ENCODE measurements around the gene CPNE2. TPM values are rescaled to one million over a fixed set of nuclear protein-coding genes. Genes with fewer than 3 reads are reported as not detected.

The CPNE2 gene
- total RNA-seq = 6.3 and 6.4 TPM in 2 replicates

- H3K36me3 Mint-ChIP-seq (ENCODE audit: low read depth) = no peaks in the 10 kb centered on the region
- H3K27ac Mint-ChIP-seq = peak within 1 kb of the TSS; percentile 73
- no peaks in the 10 kb centered on the region for H3K9me3 Mint-ChIP-seq
- peak within 1 kb of the TSS; percentile 84 for H3K4me3 Mint-ChIP-seq
- H3K27me3 Mint-ChIP-seq = peaks cover 24% of the 10 kb centered on the region
- DNase-seq = no peak
- intact Hi-C loops (cut with micrococcal nuclease) = loop anchor here (5.0 kb wide), 1 partner anchor 35 kb away; no protein-coding TSS in a partner anchor
- peaks cover 9% of the 10 kb centered on the region for H3K4me1 Mint-ChIP-seq
Measured at GRCh38 chr16:57091975-57092785, at the start of gene CPNE2. Gene CPNE2 (plus strand): TSS chr16:57092583. CDS start chr16:57110743, 18,160 bp downstream.

- H3K27me3 Mint-ChIP-seq = no peaks in the 10 kb centered on the region
- peaks cover 59% of the 10 kb centered on the region for H3K4me1 Mint-ChIP-seq
- H3K27ac Mint-ChIP-seq = peak overlapping the region; percentile 97
- H3K9me3 Mint-ChIP-seq = no peaks in the 10 kb centered on the region
- peak overlapping the region; percentile 8 for H3K4me3 Mint-ChIP-seq
- no peak for DNase-seq
- intact Hi-C loops (cut with micrococcal nuclease) = loop anchor here (2.0 kb wide), 1 partner anchor 98 kb away; no protein-coding TSS in a partner anchor
- peaks cover 71% of the 10 kb centered on the region for H3K36me3 Mint-ChIP-seq (ENCODE audit: low read depth)
Measured at GRCh38 chr16:57043248-57043647, 49.1 kb upstream of the CPNE2 start.

DNA sequence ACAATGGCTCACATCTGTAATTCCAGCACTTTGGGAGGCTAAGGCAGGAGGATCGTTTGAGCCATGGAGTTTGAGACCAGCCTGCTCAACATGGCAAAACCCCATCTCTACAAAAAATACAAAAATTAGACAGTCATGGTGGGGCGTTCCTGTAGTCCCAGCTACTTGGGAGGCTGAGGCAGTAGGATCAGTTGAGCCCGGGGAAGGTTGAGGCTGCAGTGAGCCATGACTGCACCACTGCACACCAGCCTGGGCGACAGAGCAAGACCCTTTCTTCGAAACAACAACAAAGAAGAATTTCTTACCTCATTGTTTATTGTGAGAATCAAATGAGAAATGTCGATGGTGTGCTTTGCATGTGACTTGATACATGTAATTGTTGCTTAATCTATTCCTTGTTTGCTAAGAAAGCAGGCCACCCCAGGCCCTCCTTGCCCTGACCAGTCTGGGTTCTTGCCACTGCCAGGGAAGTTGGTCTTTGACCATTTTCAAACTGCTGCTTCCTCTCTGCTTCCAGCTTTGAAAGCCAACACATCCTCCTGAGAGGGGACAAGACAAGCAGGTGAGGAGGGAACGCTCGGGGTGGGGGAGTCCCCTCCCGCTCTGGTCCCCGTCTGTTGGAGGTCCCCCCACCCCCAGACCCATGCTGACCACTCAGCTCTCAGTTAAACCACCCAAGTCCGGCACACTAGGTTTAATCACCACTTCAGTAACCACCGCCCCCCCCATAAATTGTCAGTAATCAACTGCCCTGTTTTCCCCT lies 47.3 kb upstream of the CPNE2 start:
- H3K9me3 Mint-ChIP-seq = no peaks in the 10 kb centered on the region
- H3K4me1 Mint-ChIP-seq = peaks cover 46% of the 10 kb centered on the region
- H3K4me3 Mint-ChIP-seq = no peak overlapping the region
- peaks cover 66% of the 10 kb centered on the region for H3K36me3 Mint-ChIP-seq (ENCODE audit: low read depth)
- H3K27me3 Mint-ChIP-seq = no peaks in the 10 kb centered on the region
- H3K27ac Mint-ChIP-seq = peak overlapping the region; percentile 76
- intact Hi-C loops (cut with micrococcal nuclease) = no loop called here
- DNase-seq = no peak

GRCh38 chr16:57045694-57046381 lies 46.5 kb upstream of the CPNE2 start:
- Mint-ChIP-seq H3K4me3 (no peak overlapping the region), H3K27ac (peak overlapping the region; percentile 76), H3K9me3 (no peaks in the 10 kb centered on the region), H3K27me3 (no peaks in the 10 kb centered on the region), H3K36me3 (ENCODE audit: low read depth) (peaks cover 65% of the 10 kb centered on the region), H3K4me1 (peaks cover 45% of the 10 kb centered on the region)
- DNase-seq = no peak
- intact Hi-C loops (cut with micrococcal nuclease) = no loop called here

- peaks cover 31% of the 10 kb centered on the region for H3K4me1 Mint-ChIP-seq
- no peaks in the 10 kb centered on the region for H3K27me3 Mint-ChIP-seq
- peak overlapping the region; percentile 76 for H3K27ac Mint-ChIP-seq
- peaks cover 62% of the 10 kb centered on the region for H3K36me3 Mint-ChIP-seq (ENCODE audit: low read depth)
- no peak for DNase-seq
- no peaks in the 10 kb centered on the region for H3K9me3 Mint-ChIP-seq
- intact Hi-C loops (cut with micrococcal nuclease) = no loop called here
- H3K4me3 Mint-ChIP-seq = no peak overlapping the region
Measured at GRCh38 chr16:57048095-57048494, 44.3 kb upstream of the CPNE2 start.

DNA sequence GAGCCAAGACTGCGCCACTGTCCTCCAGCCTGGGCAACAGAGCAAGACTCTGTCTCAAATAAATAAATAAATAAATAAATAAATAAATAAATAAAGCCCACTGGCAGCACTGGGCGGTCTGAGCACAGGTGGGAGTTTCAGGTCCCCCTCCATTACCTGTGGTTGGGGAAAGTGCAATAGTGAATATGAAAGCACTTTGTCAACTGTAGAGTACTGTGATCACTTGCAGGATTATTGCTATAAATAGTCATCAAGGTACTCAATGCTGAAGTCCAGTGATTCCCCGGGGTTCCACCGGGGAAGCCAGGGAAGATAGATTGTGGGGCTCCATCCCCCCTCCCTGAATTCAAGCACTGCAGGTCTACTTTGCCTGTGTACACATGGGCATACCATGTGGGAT lies 42.7 kb upstream of the CPNE2 start:
- peak overlapping the region; percentile 80 for H3K27ac Mint-ChIP-seq
- H3K9me3 Mint-ChIP-seq = no peaks in the 10 kb centered on the region
- H3K4me1 Mint-ChIP-seq = peaks cover 25% of the 10 kb centered on the region
- DNase-seq = no peak
- peaks cover 62% of the 10 kb centered on the region for H3K36me3 Mint-ChIP-seq (ENCODE audit: low read depth)
- H3K4me3 Mint-ChIP-seq = no peak overlapping the region
- H3K27me3 Mint-ChIP-seq = no peaks in the 10 kb centered on the region
- intact Hi-C loops (cut with micrococcal nuclease) = no loop called here

- Mint-ChIP-seq H3K4me3 (peak overlapping the region; percentile 20), H3K4me1 (peaks cover 18% of the 10 kb centered on the region), H3K9me3 (no peaks in the 10 kb centered on the region), H3K27ac (peak overlapping the region; percentile 80), H3K27me3 (no peaks in the 10 kb centered on the region), H3K36me3 (ENCODE audit: low read depth) (peaks cover 63% of the 10 kb centered on the region)
- DNase-seq = no peak
- intact Hi-C loops (cut with micrococcal nuclease) = no loop called here
Measured at GRCh38 chr16:57051696-57052228, 40.6 kb upstream of the CPNE2 start.

GRCh38 chr16:57053206-57053605 lies 39.2 kb upstream of the CPNE2 start:
- Mint-ChIP-seq H3K36me3 (ENCODE audit: low read depth) (peaks cover 61% of the 10 kb centered on the region), H3K9me3 (no peaks in the 10 kb centered on the region), H3K27ac (peak overlapping the region; percentile 81), H3K4me1 (peaks cover 14% of the 10 kb centered on the region), H3K4me3 (no peak overlapping the region), H3K27me3 (no peaks in the 10 kb centered on the region)
- intact Hi-C loops (cut with micrococcal nuclease) = no loop called here
- DNase-seq = no peak

GRCh38 chr16:57054338-57054737 lies 38.0 kb upstream of the CPNE2 start:
- Mint-ChIP-seq H3K36me3 (ENCODE audit: low read depth) (peaks cover 55% of the 10 kb centered on the region), H3K27ac (no peak overlapping the region), H3K4me1 (peaks cover 12% of the 10 kb centered on the region), H3K4me3 (no peak overlapping the region), H3K27me3 (no peaks in the 10 kb centered on the region), H3K9me3 (no peaks in the 10 kb centered on the region)
- intact Hi-C loops (cut with micrococcal nuclease) = no loop called here
- DNase-seq = no peak

- peaks cover 12% of the 10 kb centered on the region for H3K4me1 Mint-ChIP-seq
- no peak for DNase-seq
- H3K27ac Mint-ChIP-seq = no peak overlapping the region
- intact Hi-C loops (cut with micrococcal nuclease) = no loop called here
- H3K4me3 Mint-ChIP-seq = no peak overlapping the region
- no peaks in the 10 kb centered on the region for H3K27me3 Mint-ChIP-seq
- H3K9me3 Mint-ChIP-seq = no peaks in the 10 kb centered on the region
- H3K36me3 Mint-ChIP-seq (ENCODE audit: low read depth) = peaks cover 58% of the 10 kb centered on the region
Measured at GRCh38 chr16:57054771-57055170, 37.6 kb upstream of the CPNE2 start.

GRCh38 chr16:57055671-57056070 lies 36.7 kb upstream of the CPNE2 start:
- DNase-seq = no peak
- H3K4me1 Mint-ChIP-seq = peaks cover 15% of the 10 kb centered on the region
- H3K4me3 Mint-ChIP-seq = no peak overlapping the region
- no peaks in the 10 kb centered on the region for H3K27me3 Mint-ChIP-seq
- peaks cover 63% of the 10 kb centered on the region for H3K36me3 Mint-ChIP-seq (ENCODE audit: low read depth)
- intact Hi-C loops (cut with micrococcal nuclease) = no loop called here
- H3K9me3 Mint-ChIP-seq = no peaks in the 10 kb centered on the region
- no peak overlapping the region for H3K27ac Mint-ChIP-seq

GRCh38 chr16:57058291-57058861 lies 34.0 kb upstream of the CPNE2 start:
- DNase-seq = no peak
- peaks cover 56% of the 10 kb centered on the region for H3K36me3 Mint-ChIP-seq (ENCODE audit: low read depth)
- H3K4me3 Mint-ChIP-seq = no peak overlapping the region
- intact Hi-C loops (cut with micrococcal nuclease) = no loop called here
- H3K9me3 Mint-ChIP-seq = no peaks in the 10 kb centered on the region
- H3K27me3 Mint-ChIP-seq = no peaks in the 10 kb centered on the region
- peaks cover 6% of the 10 kb centered on the region for H3K4me1 Mint-ChIP-seq
- no peak overlapping the region for H3K27ac Mint-ChIP-seq

- no peaks in the 10 kb centered on the region for H3K27me3 Mint-ChIP-seq
- DNase-seq = no peak
- H3K36me3 Mint-ChIP-seq (ENCODE audit: low read depth) = peaks cover 46% of the 10 kb centered on the region
- no peak overlapping the region for H3K4me3 Mint-ChIP-seq
- peaks cover 6% of the 10 kb centered on the region for H3K4me1 Mint-ChIP-seq
- no peaks in the 10 kb centered on the region for H3K9me3 Mint-ChIP-seq
- intact Hi-C loops (cut with micrococcal nuclease) = no loop called here
- peak overlapping the region; percentile 54 for H3K27ac Mint-ChIP-seq
Measured at GRCh38 chr16:57060323-57061083, 31.9 kb upstream of the CPNE2 start.
